Muscle layer of duodenum (tissue), 2 donors: ENCODE data around the gene NELFB.
A peak's percentile ranks its signal among the peaks of the same experiment; 100 is the strongest.

ENCODE experiments used
- H3K27ac ChIP-seq: one replicate; pipeline ENCODE4 v1.7.0; 2013; ENCODE audit warnings: mild to moderate bottlenecking, low read length
- H3K27me3 ChIP-seq: one replicate; pipeline ENCODE4 v1.7.0; 2013; ENCODE audit warnings: low read depth, mild to moderate bottlenecking, control low read depth, low read length
- H3K36me3 ChIP-seq, 2 donors: one replicate each; pipeline ENCODE4 v1.7.0; 2013; ENCODE audit warnings: low read length in 2 of 2, control low read depth in 1 of 2, mild to moderate bottlenecking in 1 of 2; ENCODE audit not compliant: insufficient read depth in 2 of 2, control insufficient read depth in 1 of 2
- H3K4me1 ChIP-seq, 2 donors: one replicate each; pipeline ENCODE4 v1.7.0; 2013; ENCODE audit warnings: low read length in 2 of 2, mild to moderate bottlenecking in 2 of 2, control low read depth in 1 of 2, moderate library complexity in 1 of 2; ENCODE audit not compliant: insufficient read depth in 2 of 2, control insufficient read depth in 1 of 2
- H3K4me3 ChIP-seq, 2 donors: one replicate each; pipeline ENCODE4 v1.7.0; 2013; ENCODE audit warnings: low read length in 2 of 2, low read depth in 1 of 2, mild to moderate bottlenecking in 1 of 2
- H3K9me3 ChIP-seq, 2 donors: one replicate each; pipeline ENCODE4 v1.7.0; 2013; ENCODE audit warnings: low read length in 2 of 2, control low read depth in 1 of 2, mild to moderate bottlenecking in 1 of 2; ENCODE audit not compliant: control insufficient read depth in 1 of 2
- donor health status: healthy.

Gene NELFB

DNA sequence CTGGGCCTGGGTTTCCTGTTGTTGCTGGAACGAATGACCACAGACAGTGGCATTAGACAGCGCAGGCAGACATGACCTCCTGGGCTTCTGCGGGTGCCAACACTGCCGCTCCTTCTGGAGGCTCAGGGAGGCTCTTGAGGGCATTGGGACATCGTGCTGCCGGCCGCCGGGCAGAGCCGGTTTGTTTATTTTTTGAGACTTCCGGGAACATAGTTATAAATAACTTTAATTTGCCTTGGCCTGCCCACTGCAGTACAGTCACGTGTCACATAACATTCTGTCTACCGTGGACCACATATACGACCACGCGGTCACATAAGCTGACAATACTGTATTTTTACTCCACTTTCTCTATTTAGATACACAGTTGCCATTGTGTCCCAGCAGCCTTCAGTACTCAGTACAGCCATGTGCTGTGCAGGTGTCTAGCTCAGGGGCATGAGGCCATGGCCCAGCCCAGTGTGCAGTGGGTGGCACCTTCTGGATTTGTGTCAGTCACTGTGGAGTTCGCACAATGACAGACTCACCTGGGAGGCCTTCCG is 14.2 kb downstream of the NELFB start:
- H3K4me1 ChIP-seq: peaks cover 4 to 11% of the 10 kb centered on the region in 2 donors
- no peaks in the 10 kb centered on the region for H3K9me3 ChIP-seq
- H3K27me3 ChIP-seq: no peaks in the 10 kb centered on the region
- H3K36me3 ChIP-seq: peaks cover 21 to 63% of the 10 kb centered on the region in 2 donors
- H3K27ac ChIP-seq: no peak overlapping the region
- no peak overlapping the region for H3K4me3 ChIP-seq

DNA sequence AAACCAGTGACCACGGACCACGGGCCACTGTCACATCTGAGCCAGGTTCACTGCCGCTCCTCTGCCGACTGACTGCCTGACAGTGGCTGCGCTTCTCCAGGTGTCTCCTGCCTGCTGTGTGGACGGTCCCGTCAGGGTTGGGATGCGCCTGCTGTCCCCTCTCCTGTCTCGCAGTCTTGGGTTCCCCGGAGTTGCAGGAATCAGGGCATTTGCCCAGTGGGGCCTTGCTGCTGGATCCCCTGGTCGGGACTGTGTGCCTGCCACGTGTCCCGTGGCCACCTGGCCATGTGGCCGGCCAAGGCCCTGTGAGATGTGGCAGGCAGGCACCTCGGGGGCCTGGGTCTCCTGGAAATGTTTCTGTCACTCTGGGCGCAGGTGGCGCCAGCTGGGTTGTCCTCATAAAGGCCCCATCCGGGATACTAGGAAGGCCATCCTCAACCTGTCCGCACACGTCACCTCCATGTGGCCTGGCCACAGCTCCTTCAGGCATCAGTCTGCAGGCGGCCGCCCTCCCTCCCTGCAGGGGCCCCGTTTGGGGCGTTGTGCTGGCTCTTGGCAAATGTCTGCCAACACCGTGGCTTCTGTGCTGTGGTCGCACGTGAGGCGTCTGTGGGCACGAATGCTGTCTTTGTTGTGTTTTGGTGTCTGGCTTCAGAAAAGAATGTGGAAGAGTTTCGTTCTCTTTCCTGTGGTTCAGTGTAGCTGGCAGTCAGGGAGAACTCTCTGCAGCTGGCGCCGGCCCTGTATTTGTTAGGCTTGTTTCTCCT is 16.0 kb downstream of the NELFB start:
- H3K27ac ChIP-seq: no peak overlapping the region

DNA sequence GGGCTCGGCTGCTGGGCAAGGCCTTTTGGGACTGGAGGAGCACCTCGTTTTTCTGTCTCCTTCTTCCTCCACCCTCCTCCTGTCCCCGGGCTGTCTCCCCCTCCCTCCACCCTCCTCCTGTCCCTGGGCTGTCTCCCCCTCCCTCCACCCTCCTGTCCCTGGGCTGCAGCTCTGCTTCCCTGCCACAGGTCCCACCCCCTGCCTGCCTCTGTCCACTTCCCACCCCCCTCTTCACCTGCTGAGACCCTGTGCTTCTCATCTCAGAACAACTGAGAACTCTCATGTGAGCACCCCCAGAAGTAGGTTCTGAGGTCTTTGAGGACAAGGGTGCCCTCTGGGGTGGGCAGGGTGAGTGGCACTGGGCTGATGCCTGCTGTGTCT is 16.6 kb downstream of the NELFB start:
- Histone ChIP-seq H3K36me3 (peaks cover 18 to 47% of the 10 kb centered on the region in 2 donors), H3K9me3 (no peaks in the 10 kb centered on the region), H3K27me3 (no peaks in the 10 kb centered on the region), H3K4me1 (peaks cover 11 to 22% of the 10 kb centered on the region in 2 donors), H3K4me3 (no peak overlapping the region), H3K27ac (no peak overlapping the region)

More for the DNA sequence above, 16.0 kb downstream of the NELFB start:
- Histone ChIP-seq H3K27me3 (no peaks in the 10 kb centered on the region), H3K9me3 (no peaks in the 10 kb centered on the region), H3K4me3 (no peak overlapping the region), H3K4me1 (peaks cover 6 to 17% of the 10 kb centered on the region in 2 donors), H3K36me3 (peaks cover 21 to 53% of the 10 kb centered on the region in 2 donors)

DNA sequence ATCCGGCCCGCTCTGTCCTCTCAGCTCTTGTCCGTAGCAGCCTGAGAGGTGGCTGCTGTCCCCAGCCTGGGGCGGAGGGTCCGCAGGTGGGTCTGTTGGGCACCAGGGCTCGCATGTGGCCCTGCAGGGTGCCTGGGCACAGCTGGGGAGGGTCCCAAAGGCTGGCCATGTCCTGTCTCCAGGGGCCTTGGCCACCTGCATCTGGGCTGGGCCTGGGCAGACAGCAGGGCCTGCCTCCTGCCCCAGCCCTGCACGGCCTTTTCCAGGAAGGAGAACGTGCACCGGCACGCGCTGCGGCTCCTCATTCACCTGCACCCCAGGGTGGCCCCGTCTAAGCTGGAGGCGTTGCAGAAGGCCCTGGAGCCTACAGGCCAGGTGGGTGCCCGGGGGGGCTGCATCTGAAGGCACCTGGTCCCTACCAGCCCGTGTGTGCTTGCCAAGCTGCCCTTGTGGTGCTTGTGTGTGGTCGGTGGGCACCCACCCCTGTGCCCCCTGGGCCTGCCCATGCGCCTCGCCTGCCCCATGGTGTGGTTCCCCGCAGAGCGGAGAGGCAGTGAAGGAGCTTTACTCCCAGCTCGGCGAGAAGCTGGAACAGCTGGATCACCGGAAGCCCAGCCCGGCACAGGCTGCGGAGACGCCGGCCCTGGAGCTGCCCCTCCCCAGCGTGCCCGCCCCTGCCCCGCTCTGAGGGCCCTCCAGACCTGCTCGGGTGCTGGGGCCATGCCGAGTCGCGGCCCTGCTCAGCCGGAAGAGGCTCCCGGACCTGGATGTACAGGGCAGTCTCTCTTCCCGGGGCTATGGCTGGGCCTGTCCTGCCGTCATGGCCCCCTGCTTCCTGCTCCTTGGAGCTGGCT is 17.3 kb downstream of the NELFB start:
- peaks cover 12 to 29% of the 10 kb centered on the region in 2 donors for H3K4me1 ChIP-seq
- no peak overlapping the region for H3K4me3 ChIP-seq
- no peaks in the 10 kb centered on the region for H3K9me3 ChIP-seq
- H3K27ac ChIP-seq: no peak overlapping the region
- H3K36me3 ChIP-seq: peaks cover 15 to 39% of the 10 kb centered on the region in 2 donors
- H3K27me3 ChIP-seq: no peaks in the 10 kb centered on the region

- H3K4me3 ChIP-seq: no peak overlapping the region
- no peaks in the 10 kb centered on the region for H3K27me3 ChIP-seq
- peaks cover 10 to 33% of the 10 kb centered on the region in 2 donors for H3K36me3 ChIP-seq
- H3K4me1 ChIP-seq: peaks cover 12 to 29% of the 10 kb centered on the region in 2 donors
- H3K9me3 ChIP-seq: no peaks in the 10 kb centered on the region
- H3K27ac ChIP-seq: no peak overlapping the region
Measured at GRCh38 chr9:137273095-137273490, 18.0 kb downstream of the NELFB start.

- Histone ChIP-seq H3K4me3 (no peak overlapping the region), H3K27ac (peak overlapping the region; percentile 51), H3K36me3 (peaks cover 9 to 33% of the 10 kb centered on the region in 2 donors), H3K9me3 (no peaks in the 10 kb centered on the region), H3K27me3 (no peaks in the 10 kb centered on the region), H3K4me1 (peaks cover 12 to 29% of the 10 kb centered on the region in 2 donors)
Measured at GRCh38 chr9:137273611-137274320, 18.6 kb downstream of the NELFB start.

DNA sequence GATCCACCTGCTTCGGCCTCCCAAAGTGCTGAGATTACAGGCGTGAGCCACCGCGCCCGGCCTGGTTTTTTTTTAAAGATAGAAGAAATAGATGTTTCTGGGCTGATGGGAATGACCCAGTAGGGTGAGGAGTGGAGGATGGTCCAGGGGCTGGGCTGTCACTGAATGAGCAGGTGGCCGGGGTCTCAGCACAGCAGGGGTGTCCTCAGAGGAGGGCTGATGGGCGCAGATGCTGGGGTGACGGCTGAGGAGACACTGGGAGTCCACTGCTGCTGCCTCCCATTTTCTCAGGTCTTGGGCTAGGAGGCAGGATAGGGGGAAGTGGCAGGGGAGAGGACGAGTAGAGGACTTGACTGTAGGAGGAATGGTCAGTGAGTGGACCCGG is 20.1 kb downstream of the NELFB start:
- Histone ChIP-seq H3K27ac (no peak overlapping the region), H3K36me3 (peaks cover 4 to 33% of the 10 kb centered on the region in 2 donors), H3K9me3 (no peaks in the 10 kb centered on the region), H3K27me3 (no peaks in the 10 kb centered on the region), H3K4me1 (peaks cover 8 to 18% of the 10 kb centered on the region in 2 donors), H3K4me3 (no peak overlapping the region)

GRCh38 chr9:137275588-137276472 is 20.7 kb downstream of the NELFB start:
- H3K4me3 ChIP-seq: no peak overlapping the region
- H3K27ac ChIP-seq: no peak overlapping the region
- peaks cover 4 to 32% of the 10 kb centered on the region in 2 donors for H3K36me3 ChIP-seq
- H3K27me3 ChIP-seq: no peaks in the 10 kb centered on the region
- H3K9me3 ChIP-seq: no peaks in the 10 kb centered on the region
- H3K4me1 ChIP-seq: peaks cover 8 to 22% of the 10 kb centered on the region in 2 donors

DNA sequence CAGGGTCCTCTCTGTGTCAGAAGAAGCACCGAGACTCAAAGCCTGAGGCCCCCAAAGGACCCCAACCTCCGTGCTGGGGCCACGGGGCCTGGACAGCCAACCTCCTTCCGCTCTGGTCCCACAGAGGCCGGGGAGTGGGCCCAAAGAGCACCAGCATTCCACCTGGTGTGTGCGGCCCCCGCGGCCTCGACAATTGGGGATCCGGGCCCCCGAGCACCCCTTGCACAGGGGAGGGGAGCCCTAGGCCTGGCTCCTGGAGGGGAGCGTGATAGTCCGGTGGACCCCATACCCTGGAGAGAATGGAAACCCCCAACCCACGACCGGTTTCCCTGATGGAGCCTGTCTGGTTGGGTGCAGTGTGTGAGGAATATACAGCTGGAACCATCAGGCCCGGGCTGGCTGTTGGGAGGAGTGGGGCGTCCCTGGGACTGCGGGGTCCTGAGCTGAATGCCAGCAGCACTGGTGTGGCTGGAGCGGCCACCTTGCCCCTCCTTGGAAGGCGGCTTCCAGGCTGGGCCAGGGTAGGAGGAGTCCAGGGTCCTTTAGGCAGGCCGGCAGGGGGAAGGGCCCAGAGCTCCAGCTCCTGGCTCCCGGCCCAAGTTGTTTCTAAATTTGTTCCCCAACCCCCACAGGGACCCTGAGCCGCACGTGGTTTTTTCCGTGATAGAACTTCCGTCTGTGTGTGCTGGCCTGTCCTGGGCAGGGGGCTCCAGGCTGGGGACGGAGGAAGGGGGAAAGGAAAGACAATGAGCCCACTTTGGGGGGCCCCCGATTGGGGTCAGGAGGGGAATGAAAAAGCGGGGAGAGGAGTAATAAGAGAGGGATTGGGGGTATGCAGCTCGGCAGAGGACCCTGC is 21.6 kb downstream of the NELFB start:
- Histone ChIP-seq H3K27me3 (no peaks in the 10 kb centered on the region), H3K36me3 (peaks cover 4 to 26% of the 10 kb centered on the region in 2 donors), H3K4me1 (peaks cover 8 to 26% of the 10 kb centered on the region in 2 donors)

More for the DNA sequence above, 21.6 kb downstream of the NELFB start:
- Histone ChIP-seq H3K9me3 (no peaks in the 10 kb centered on the region), H3K4me3 (peak overlapping the region; percentile 50 to 64), H3K27ac (peak overlapping the region; percentile 51)
